Measurements from ENCODE around the gene TANGO2. TPM values are rescaled to one million over a fixed set of nuclear protein-coding genes. Genes with fewer than 3 reads are reported as not detected.

Gene TANGO2
- polyA plus RNA-seq, 1 of the 3 experiments (the other 2 are of a cell fraction): 20.7 TPM

GRCh38 chr22:20106205-20106848 is 85.4 kb downstream of the TANGO2 start:
- Histone ChIP-seq H3K36me3 (replicated peaks in 1 of 2; ENCODE audit: control insufficient read depth in 1 of 2, insufficient read depth in 2 of 2, low read length in 1 of 2) (peaks cover 33 to 91% of the 10 kb centered on the region in 2 experiments), H3K9ac (no peak overlapping the region), H3K9me3 (no peaks in the 10 kb centered on the region), H3K27me3 (ENCODE audit: insufficient read depth) (no peaks in the 10 kb centered on the region), H3K27ac (ENCODE audit: low read depth in 2 of 2, low read length in 1 of 2) (no peak overlapping the region; a peak in 1 of 4 replicates), H3K79me2 (ENCODE audit: insufficient read depth) (peaks cover 39% of the 10 kb centered on the region), H3K4me2 (no peak overlapping the region), H4K20me1 (ENCODE audit: insufficient read depth) (peaks cover 26% of the 10 kb centered on the region; the same call in 1 of the 2 replicates), H3F3A (replicated peaks; ENCODE audit: insufficient read depth) (peaks cover 17% of the 10 kb centered on the region), H3K4me3 (ENCODE audit: low read depth in 2 of 2, low read length in 1 of 2) (no peak overlapping the region), H3K9me2 (no peaks in the 10 kb centered on the region), H3K4me1 (ENCODE audit: control insufficient read depth in 1 of 2, insufficient read depth in 2 of 2, low read depth in 1 of 2, low read length in 1 of 2) (no peaks in the 10 kb centered on the region; a peak in 1 of 4 replicates), H2AFZ (ENCODE audit: low read depth) (no peak overlapping the region)
- ChIA-PET CTCF (interaction anchor here (0.6 to 1.3 kb wide), 2 partner anchors 12 to 23 kb away, joined by 3 to 7 read pairs; no protein-coding TSS in a partner anchor), POLR2A (no interaction called here)
- 88% methylated on average over 12 of the region's 20 CpGs for WGBS (ENCODE audit: low lambda C conversion rate)
- TF ChIP-seq EP300 (IDR thresholded peaks at IDR 0.05; ENCODE audit: borderline replicate concordance in 1 of 2, low read depth in 1 of 2, low read length in 1 of 2) (no peak), SIN3A (IDR thresholded peaks at IDR 0.05; ENCODE audit: borderline replicate concordance, low read depth, low read length) (no peak), TEAD4 (IDR thresholded peaks at IDR 0.05; ENCODE audit: borderline replicate concordance, insufficient read depth) (no peak), FOXM1 (IDR thresholded peaks at IDR 0.05; ENCODE audit: low read depth) (no peak), TAF1 (IDR thresholded peaks at IDR 0.05; ENCODE audit: borderline replicate concordance, low read depth, low read length) (no peak), MEF2A (IDR thresholded peaks at IDR 0.05; ENCODE audit: borderline replicate concordance, low read depth) (no peak), JUND (IDR thresholded peaks at IDR 0.05) (no peak), RAD21 (IDR thresholded peaks at IDR 0.05; ENCODE audit: low read length) (no peak), GABPA (IDR thresholded peaks at IDR 0.05; ENCODE audit: low read depth) (no peak), MAX (IDR thresholded peaks at IDR 0.05; ENCODE audit: low read depth) (no peak), NRF1 (IDR thresholded peaks at IDR 0.05; ENCODE audit: low read depth, low read length) (no peak), ELF1 (IDR thresholded peaks at IDR 0.05) (no peak), CHD2 (IDR thresholded peaks at IDR 0.05; ENCODE audit: low read length, partially characterized antibody) (no peak)
- no peak for DNase-seq

GRCh38 chr22:20106849-20107237 is 85.9 kb downstream of the TANGO2 start:
- peaks cover 22% of the 10 kb centered on the region; the same call in 1 of the 2 replicates for H4K20me1 ChIP-seq (ENCODE audit: insufficient read depth)
- CTCF ChIA-PET: no interaction called here
- DNase-seq: no peak

More at GRCh38 chr22:20106849-20107237, 85.9 kb downstream of the TANGO2 start:
- Histone ChIP-seq H3K9me2 (no peaks in the 10 kb centered on the region), H3K9ac (no peak overlapping the region), H3K4me2 (no peak overlapping the region), H3K36me3 (replicated peaks in 1 of 2; ENCODE audit: control insufficient read depth in 1 of 2, insufficient read depth in 2 of 2, low read length in 1 of 2) (peaks cover 30 to 91% of the 10 kb centered on the region in 2 experiments), H3K4me1 (ENCODE audit: control insufficient read depth in 1 of 2, insufficient read depth in 2 of 2, low read depth in 1 of 2, low read length in 1 of 2) (no peaks in the 10 kb centered on the region; a peak in 1 of 4 replicates), H2AFZ (ENCODE audit: low read depth) (no peak overlapping the region), H3K9me3 (no peaks in the 10 kb centered on the region), H3K27me3 (ENCODE audit: insufficient read depth) (no peaks in the 10 kb centered on the region), H3K4me3 (ENCODE audit: low read depth in 2 of 2, low read length in 1 of 2) (no peak overlapping the region), H3K27ac (ENCODE audit: low read depth in 2 of 2, low read length in 1 of 2) (no peak overlapping the region), H3K79me2 (ENCODE audit: insufficient read depth) (peaks cover 34% of the 10 kb centered on the region), H3F3A (replicated peaks; ENCODE audit: insufficient read depth) (peaks cover 17% of the 10 kb centered on the region)
- 89% methylated on average over 10 of the region's 10 CpGs for WGBS (ENCODE audit: low lambda C conversion rate)
- TF ChIP-seq FOXJ3 (CRISPR knock-in tag; IDR thresholded peaks at IDR 0.05) (no peak), FOSL2 (IDR thresholded peaks at IDR 0.05; ENCODE audit: borderline replicate concordance, low read depth) (no peak), NFIC (IDR thresholded peaks at IDR 0.05; ENCODE audit: borderline replicate concordance) (no peak), TCF12 (IDR thresholded peaks at IDR 0.05) (no peak), ZBTB33 (IDR thresholded peaks at IDR 0.05; ENCODE audit: borderline replicate concordance, low read depth) (no peak), RCOR1 (IDR thresholded peaks at IDR 0.05; ENCODE audit: low read length) (no peak), NRF1 (IDR thresholded peaks at IDR 0.05; ENCODE audit: low read depth, low read length) (no peak), REST (IDR thresholded peaks at IDR 0.05; ENCODE audit: low read depth, low read length) (no peak), TAF1 (IDR thresholded peaks at IDR 0.05; ENCODE audit: borderline replicate concordance, low read depth, low read length) (no peak)
- POLR2A ChIA-PET: no interaction called here
